Mesenteric fat pad (tissue), 1 donor: ENCODE measurements around the gene CFAP54. TPM values are rescaled to one million over a fixed set of nuclear protein-coding genes. Genes with fewer than 3 reads are reported as not detected.
"Not testable (repeated sequence)": the region's sequence is repeated elsewhere in the genome, so short reads cannot be mapped to it uniquely, and the experiment has no call there.

Source experiments
- DNase-seq: peaks from one replicate; pipeline ENCODE4 v3.0.0-alpha.2; 2020; ENCODE audit warnings: low spot score
- total RNA-seq: library from RNA; stranded (reverse); fragmentation: NEBNext Ultra II Directional; extraction: Animal tissue kit (Norgen Biotek cat#: 25700); gene quantifications from one replicate; pipeline ENCODE4 v1.2.1, GENCODE V29; 2021
- donor health status: DM: yes; HTN: yes; CAD: no.

The CFAP54 gene
- total RNA-seq, 1 donor from 2014 or later = 0.71 TPM

- DNase-seq = no peak
Observed at GRCh38 chr12:96510306-96510764, 21.0 kb downstream of the CFAP54 start.

DNA sequence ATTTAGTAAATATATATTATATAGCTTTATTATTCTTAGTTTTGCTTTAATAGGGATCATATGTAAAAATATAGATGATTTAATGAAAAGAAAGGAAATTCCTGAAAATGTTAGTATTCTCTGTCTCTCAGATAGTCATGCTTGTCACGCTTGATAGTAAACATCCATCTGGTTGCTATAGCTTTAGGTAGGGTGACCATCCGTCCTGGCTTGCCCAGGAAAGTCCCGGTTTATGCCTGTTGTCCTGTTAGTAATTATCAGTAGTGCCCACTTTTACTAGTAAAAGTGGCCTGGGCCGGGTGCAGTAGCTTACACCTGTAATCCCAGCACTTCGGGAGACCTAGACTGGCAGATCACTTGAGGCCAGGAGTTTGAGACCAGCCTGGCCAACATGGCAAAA lies 23.8 kb downstream of the CFAP54 start:
- no peak for DNase-seq

DNA sequence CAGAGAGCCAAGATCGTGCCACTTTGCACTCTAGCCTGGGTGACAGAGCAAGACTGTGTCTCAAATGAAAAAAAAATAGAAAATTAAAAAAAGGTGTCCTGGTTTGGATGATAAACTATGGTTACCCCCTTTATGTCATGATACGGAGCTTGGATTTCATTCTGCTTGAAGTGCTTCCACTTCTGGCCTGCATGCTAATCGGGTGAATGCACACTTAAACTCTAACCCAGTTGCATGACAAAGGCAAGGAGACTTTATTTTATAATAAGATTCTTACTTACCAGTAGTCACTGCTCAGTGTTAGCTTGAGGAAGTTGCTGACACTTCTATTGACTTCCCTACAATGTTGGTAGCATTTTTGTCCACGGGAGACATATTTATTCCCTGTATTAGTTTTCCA lies 24.3 kb downstream of the CFAP54 start:
- DNase-seq = no peak

DNA sequence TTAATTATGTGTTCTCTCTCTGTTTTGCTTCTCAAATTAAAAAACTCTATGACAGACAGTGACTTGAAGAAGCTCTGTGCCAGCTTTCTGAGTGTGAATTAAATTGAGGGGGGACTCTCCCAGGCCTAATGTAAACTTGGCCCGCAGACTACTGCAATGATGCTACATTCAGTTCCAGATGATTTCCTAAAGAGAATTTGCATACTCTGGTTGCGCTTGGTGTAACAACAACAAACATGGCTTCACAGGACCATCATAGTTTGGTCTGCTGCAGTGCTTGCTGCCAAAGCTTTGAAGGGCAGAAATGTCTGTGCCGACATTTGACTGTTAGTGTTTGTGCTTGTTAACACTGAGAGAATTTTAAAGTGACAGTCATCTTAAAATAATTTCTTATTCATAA lies 25.0 kb downstream of the CFAP54 start:
- no peak for DNase-seq

DNA sequence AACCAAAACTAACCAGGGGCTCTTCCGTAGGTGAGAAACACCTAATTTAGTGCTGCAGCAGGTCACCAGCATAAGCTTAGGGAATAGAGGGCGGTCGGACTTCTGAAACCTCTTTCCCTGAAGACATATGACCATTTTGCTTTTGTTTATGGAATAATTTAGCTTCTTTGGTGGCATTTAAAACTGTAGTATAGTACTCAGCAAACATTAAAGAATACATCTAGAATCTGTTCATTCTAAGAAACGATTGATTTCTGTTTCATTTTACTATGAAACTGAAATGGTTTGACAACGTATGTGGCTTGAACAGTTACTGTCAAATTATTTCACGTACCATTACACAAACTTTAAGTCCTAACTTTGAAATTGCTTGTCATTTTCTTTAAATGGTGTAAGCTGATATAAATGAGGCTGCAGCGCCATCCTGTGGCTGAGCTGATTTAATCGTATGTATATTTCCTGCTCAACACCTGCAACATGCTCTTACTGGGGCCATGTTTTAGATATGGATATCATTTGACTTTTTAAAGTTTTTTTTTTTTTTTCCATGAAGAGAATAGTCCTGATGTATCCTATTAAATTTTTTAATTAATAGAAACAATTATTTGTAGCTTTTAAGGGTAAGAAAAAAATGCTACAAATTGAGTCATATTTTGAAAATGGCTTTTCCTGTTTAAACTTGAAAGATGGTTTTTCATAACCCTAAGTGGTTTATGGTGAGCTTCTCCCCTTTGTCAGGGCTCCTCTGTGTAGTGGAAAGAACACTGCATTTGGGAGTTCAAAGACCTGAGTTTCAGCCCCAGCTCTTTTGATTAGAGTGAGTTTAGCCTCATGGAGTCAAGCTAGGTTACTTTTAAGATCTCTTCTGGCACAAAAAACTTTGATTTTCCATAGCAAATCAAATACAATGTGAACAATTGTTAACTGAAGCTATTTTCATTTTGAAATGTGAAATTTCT lies 27.4 kb downstream of the CFAP54 start:
- no peak for DNase-seq

DNA sequence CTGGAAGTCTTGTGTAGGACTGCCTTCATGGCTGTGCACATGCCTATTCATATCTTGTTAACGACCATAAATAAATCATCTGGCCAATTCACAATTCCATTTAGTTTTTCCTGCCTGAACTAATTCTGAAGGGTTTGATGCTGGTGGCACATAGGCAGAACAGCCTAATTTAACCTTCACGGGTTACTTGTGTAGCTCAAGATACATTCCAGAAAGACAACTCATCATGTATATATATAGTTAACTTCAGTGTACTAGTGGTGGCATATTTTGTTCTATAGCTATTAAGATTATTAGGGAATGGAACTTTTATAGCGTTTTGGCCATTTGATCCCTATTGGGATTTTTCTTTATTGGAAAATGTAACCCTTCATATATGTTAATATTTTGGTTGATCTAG lies 31.4 kb downstream of the CFAP54 start:
- no peak for DNase-seq

GRCh38 chr12:96521895-96522682 lies 32.7 kb downstream of the CFAP54 start:
- no peak for DNase-seq

DNA sequence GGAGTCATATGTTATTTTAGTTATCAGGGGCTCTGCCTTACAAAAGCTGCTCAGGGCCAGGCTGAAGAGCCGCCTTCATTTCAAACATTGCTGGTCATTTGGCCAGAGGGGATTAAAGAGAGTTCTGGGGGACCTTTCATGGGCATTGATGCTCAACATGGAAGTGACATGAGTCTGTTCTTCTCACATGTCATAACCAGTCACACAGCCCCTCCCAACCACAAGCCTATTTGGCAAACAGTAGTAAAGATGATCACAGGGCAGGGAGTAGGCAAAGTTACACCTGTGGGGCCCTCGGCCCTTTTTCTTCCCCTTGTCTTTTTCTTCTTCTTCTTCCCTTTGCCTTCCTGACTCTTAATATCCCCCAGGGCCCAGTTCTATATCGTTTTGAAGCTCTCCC lies 33.3 kb downstream of the CFAP54 start:
- no peak for DNase-seq

DNA sequence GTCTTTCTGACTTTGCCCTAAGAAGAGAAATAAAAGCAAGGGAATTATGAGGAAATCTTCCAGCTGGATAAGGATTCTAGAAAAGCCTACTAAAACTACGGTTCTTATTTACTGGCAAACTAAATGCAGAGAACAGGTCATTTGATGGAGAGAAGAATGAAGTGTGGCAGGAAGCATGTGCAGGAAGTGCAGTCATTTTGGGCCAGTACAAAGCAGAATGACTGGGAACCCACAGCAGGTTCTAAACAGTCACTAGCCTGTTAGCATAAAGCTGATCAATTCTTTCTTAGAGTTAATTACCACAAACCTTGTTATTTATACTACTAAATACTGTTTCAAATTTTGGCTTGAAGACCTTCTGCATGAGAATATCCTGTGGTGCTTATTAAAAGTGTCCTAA lies 36.7 kb downstream of the CFAP54 start:
- no peak for DNase-seq

- DNase-seq = no peak
Observed at GRCh38 chr12:96529912-96530311, 40.5 kb downstream of the CFAP54 start.

- DNase-seq = no peak
Observed at GRCh38 chr12:96534339-96534738, 45.0 kb downstream of the CFAP54 start.

DNA sequence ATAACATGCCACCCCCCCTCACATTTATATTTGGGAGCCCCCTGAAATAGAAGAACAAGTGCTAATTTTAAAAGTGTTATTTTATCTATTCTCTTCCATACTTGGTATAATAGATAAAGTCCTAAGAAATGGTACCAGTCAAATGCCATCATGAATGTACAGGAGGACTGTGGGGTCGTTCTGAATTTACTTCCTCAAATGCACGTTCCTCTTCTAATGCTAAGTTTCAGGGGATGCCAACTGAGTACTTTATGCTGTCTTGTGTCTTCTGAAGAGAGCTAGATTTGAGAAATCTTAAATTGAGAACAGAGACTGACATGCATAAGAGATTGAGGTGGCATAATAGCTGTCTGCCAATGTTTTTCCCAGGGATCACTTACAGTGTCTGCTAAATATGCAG lies 59.0 kb downstream of the CFAP54 start:
- no peak for DNase-seq

DNA sequence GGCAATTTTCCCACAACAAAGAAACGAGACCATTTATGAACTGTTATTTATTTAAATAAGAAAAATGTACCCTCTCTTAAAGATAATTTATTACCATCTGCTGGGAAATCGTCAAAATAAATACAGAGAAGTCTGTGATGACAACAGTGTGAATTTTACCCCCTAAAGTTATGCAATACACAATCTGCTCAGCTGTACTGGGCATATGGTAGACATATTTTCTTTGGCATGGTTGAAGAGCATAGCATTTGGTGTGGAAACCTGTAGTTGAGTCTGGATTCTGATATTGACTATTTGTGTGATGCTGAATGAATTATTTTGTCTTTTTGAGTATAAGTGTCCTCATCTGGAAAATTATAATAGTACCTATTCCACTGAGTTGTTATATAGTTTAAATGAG lies 60.0 kb downstream of the CFAP54 start:
- no peak for DNase-seq

DNA sequence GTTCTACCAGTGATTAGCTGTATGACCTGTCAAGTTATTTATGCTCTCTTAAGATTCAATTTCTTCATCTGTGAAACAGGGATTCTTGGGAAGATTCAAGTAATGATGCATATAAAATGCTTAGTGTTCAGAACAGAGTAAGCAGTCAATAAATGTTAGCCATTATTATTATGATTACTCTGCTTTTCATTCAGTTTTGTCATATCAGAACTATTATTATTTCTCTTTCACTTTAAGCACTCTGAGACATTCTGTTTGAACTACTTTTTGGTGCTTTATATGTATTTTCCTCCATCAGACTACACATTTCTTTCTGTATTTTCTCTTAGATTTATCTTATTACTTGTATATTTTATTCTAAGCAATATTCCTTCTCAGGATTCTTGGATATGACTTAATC lies 81.2 kb downstream of the CFAP54 start:
- no peak for DNase-seq

DNA sequence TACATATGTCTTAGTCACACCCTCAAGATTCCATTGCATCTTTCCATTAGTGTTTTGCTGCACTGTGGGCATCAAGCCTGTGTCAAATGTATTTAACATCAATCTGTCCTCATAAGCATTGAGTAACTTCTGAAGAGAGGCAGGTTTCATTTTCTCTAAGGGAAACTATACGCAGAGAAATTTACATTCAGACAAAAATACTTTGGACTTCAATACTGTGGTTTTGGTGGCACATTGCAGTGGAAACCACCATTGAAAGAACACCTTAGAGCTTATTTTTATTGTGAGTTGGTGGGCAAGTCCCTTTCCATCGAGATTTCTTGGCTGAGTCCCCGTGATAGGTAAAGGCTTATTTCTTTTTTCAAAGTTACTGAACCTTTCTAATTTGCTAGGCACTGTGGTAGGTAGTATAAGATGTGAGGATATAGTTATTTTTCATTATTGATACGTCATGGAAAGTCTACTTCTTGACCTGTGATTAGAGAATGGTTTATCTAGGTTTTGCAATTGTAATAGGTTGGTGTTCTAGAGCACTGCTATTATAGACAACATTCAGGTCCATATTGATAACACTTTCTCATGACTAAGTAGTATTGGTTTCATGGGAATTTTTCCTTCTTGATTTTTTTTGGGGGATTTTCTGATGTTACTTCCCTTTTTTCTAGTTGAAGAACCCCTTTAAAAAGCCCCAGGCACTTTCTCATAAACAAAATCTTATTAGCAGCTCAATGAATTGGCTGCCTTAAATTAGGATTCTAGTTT lies 81.9 kb downstream of the CFAP54 start:
- no peak for DNase-seq

DNA sequence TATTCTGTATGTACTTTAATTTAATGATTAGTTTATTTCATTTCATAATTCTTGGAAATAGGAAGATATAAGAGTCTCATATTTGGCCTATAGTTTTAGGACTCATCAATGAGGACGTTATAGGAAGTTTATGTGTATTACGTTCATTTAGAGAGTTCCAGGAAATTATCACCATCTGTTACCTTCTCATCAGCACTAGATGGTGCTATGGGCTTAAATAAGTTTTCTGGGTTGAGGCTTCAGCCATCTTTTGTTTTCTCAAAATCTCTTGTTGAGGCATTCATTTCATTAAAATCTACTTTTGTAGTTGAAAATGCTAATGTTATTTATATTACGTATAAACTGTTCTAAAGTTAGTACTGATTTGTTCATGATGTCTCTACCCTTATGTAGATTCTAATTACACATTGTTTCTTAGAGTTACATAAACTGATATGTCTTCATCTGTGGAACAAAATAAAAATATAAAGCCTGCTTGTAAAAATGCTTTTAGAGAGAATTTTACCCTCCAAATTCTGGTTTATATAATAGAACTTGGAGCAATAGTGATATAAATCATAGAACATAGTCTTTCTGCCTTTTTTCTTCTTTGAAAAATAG lies 89.2 kb downstream of the CFAP54 start:
- DNase-seq = no peak

- DNase-seq = no peak
Observed at GRCh38 chr12:96585977-96586376, 96.6 kb downstream of the CFAP54 start.

DNA sequence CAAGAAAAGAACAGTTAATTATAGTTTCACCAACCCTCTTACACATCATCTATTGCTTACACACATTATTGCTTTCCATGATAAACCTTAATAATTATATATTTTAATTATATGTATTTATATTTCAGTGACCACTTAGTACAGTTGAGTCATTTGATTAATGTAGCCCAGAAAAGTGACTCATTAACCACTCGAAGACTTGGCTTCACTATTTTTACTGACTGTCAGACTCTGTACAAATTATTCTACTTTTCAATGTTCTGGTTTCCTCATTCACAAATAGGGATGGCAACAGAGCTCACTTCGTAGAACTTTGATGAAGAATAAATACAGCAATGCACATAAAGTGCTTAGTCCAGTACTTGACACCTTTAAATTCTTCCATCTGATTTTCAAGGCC lies 98.3 kb downstream of the CFAP54 start:
- DNase-seq = no peak

GRCh38 chr12:96590970-96591369 lies 101.6 kb downstream of the CFAP54 start:
- no peak for DNase-seq

GRCh38 chr12:96604374-96604773 lies 115.0 kb downstream of the CFAP54 start:
- DNase-seq = not testable (repeated sequence)

DNA sequence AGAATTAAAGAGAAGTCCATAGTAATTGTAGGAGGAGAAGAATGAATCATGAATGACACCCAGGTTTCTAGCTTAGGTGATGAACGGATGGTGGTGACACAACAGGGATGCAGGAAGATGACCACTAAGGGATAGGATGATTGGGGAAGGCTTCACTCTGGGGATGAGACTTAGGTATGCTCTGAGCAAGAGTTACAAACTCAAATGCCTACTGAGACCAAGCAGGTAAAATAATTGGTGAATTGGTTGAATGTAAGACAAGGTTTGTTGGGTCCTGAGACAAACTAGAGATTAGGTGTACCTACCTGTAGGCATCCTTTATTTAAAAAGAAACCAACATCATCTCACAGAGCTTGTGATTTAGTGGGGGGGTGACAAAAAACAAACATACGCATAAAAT lies 116.3 kb downstream of the CFAP54 start:
- no peak for DNase-seq
